Left ventricle myocardium inferior (tissue), 1 donor: ENCODE results near the gene HMX3. TPM values are rescaled to one million over a fixed set of nuclear protein-coding genes. Genes with fewer than 3 reads are reported as not detected.

Source experiments
- DNase-seq: peaks from one replicate; pipeline ENCODE4 v3.0.0-alpha.2; 2020
- H3K27ac ChIP-seq: fragments of 200-600 bp; replicated peaks from 2 replicates; pipeline ENCODE4 v1.8.0; 2021
- H3K27me3 ChIP-seq: fragments of 200-600 bp; 2 replicates; pipeline ENCODE4 v1.8.0; 2021; ENCODE audit warnings: low read depth
- H3K36me3 ChIP-seq: fragments of 200-600 bp; 2 replicates; pipeline ENCODE4 v1.8.0; 2021
- H3K4me1 ChIP-seq: fragments of 200-600 bp; 2 replicates; pipeline ENCODE4 v1.8.0; 2021
- H3K4me3 ChIP-seq: fragments of 200-600 bp; 2 replicates; pipeline ENCODE4 v1.8.0; 2021; ENCODE audit warnings: mild to moderate bottlenecking, moderate library complexity
- H3K9me3 ChIP-seq: fragments of 200-600 bp; replicated peaks from 2 replicates; pipeline ENCODE4 v1.8.0; 2021
- intact Hi-C: fragments of 100-400 bp; cut with micrococcal nuclease; formaldehyde crosslinking; loops from one replicate; pipeline ENCODE4 v1.11.0; 2022
- total RNA-seq: library from RNA; stranded (reverse); fragmentation: NEBNext Ultra II Directional; extraction: Animal tissue kit (Norgen Biotek cat#: 25700); gene quantifications from one replicate; pipeline ENCODE4 v1.2.1, GENCODE V29; 2021
- TF ChIP-seq, protein P1 (sequence below): fragments of 200-600 bp; IDR thresholded peaks from 2 replicates; pipeline ENCODE4 v1.8.0; 2021; ENCODE audit warnings: antibody characterized with exemption, mild to moderate bottlenecking, borderline replicate concordance
- donor health status: DM: no; HTN: yes; CAD: no; lungs with severe emphysema.

The HMX3 gene
- total RNA-seq, 1 donor from 2014 or later: not detected

DNA sequence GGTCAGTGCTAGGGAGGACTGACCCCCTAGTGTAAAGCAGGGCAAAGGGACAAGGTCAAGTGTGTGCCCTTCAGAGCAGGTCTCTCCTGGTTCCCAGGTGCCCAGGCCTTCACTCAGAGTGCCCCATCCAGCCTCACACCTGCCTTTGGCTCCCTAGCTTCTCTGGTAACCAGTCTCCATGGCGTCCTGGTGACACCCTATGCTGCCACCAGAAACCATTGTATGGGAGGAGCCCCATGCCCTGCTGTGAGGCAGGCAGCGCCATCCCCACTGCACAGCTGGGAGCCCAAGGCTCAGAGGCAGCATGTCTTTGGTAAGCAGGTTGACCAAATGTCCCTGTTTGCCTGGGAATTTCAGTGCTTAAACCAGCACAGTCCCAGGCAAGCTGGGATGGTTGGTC, 33.1 kb upstream of the HMX3 start:
- Histone ChIP-seq H3K36me3 (no peaks in the 10 kb centered on the region), H3K9me3 (no peaks in the 10 kb centered on the region), H3K27ac (no peak overlapping the region), H3K4me1 (no peaks in the 10 kb centered on the region), H3K27me3 (peaks cover 68% of the 10 kb centered on the region), H3K4me3 (no peak overlapping the region)
- TF ChIP-seq, protein P1, sequence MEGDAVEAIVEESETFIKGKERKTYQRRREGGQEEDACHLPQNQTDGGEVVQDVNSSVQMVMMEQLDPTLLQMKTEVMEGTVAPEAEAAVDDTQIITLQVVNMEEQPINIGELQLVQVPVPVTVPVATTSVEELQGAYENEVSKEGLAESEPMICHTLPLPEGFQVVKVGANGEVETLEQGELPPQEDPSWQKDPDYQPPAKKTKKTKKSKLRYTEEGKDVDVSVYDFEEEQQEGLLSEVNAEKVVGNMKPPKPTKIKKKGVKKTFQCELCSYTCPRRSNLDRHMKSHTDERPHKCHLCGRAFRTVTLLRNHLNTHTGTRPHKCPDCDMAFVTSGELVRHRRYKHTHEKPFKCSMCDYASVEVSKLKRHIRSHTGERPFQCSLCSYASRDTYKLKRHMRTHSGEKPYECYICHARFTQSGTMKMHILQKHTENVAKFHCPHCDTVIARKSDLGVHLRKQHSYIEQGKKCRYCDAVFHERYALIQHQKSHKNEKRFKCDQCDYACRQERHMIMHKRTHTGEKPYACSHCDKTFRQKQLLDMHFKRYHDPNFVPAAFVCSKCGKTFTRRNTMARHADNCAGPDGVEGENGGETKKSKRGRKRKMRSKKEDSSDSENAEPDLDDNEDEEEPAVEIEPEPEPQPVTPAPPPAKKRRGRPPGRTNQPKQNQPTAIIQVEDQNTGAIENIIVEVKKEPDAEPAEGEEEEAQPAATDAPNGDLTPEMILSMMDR: no peak
- intact Hi-C loops: no loop called here
- no peak for DNase-seq

DNA sequence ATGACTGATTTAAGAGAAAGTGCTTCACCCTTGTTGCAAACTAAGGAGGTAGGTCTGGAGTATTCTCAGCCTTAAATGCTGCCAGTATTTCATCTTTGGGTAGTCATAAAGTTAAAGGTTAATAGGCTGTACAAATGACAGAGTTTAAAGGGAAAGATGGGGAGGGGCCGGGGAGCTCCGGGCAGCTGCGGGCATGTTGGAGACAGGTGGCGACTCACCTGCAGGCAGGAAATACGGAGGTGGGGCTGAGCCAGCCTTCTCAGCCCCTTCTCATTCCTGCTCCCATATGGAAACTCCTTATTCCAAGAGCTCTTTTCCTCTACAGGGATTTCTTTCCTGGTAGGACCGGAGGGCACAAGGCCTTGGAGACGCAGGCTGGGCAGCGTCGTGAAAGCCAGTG, 31.8 kb upstream of the HMX3 start:
- DNase-seq: no peak
- H3K27me3 ChIP-seq: peaks cover 60% of the 10 kb centered on the region
- no peaks in the 10 kb centered on the region for H3K9me3 ChIP-seq
- H3K36me3 ChIP-seq: no peaks in the 10 kb centered on the region
- H3K27ac ChIP-seq: no peak overlapping the region
- no peak overlapping the region for H3K4me3 ChIP-seq
- intact Hi-C loops: no loop called here
- H3K4me1 ChIP-seq: no peaks in the 10 kb centered on the region
- TF ChIP-seq, protein P1: no peak

DNA sequence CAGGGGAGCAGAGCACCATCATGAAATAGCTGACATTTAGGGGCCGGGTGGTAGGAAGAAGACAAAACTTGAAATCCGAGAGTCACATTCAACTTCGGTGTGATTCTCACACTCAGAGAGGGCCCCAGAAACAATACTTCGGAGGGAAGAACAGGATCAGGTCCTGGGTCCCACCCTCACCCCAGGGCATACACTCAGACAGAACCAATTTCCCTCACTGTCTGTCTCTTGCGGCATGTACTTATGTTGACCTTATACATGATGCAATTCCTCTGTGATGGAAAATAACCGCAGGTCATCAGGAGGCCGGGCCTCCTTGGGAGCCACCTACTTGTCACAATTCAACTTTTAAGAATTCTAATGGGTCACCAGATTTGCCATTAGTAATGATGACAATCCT, 26.3 kb upstream of the HMX3 start:
- intact Hi-C loops: no loop called here
- no peaks in the 10 kb centered on the region for H3K4me1 ChIP-seq
- no peak for DNase-seq
- H3K27ac ChIP-seq: no peak overlapping the region
- peaks cover 87% of the 10 kb centered on the region for H3K27me3 ChIP-seq
- H3K9me3 ChIP-seq: no peaks in the 10 kb centered on the region
- no peak overlapping the region for H3K4me3 ChIP-seq
- TF ChIP-seq, protein P1: no peak
- H3K36me3 ChIP-seq: no peaks in the 10 kb centered on the region

DNA sequence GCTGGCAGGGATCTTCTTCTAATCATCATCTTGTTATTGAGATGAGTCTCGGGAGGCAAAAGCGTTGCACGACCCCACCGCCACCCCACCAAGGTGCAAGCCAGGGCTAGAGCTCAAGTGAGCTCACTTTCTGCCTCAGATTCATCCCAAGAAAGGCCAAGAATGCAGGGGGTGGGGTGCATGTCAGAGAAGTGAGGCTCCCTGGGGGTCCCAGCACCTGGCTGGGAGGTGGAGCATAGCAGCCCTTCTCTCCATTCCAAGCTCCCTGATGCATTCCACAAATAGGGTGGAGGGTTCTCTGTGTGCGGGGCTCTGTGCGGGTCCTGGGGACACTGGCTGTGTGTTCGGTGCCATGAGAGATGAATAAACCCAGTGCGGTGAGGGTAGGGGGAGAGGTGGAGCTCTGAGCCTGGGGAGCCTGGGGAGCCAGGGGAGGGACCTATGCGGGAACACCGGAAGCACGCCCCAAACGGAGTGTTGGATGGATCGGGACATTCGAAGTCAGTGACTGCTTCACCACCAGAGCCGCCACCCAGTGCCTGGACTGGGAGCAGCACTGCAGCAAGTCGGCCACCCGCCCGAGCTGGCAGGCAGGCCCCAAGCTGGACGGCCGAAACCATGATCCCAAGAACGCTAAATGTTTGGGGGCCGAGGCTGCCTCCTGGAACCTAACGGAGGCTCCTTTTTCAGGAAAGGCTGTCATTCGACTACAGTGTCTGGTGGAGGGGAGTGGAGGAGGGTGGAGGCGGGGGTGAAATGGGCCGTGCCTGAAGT, 17.9 kb upstream of the HMX3 start:
- TF ChIP-seq, protein P1: no peak
- H3K27me3 ChIP-seq: peaks cover 96% of the 10 kb centered on the region
- no peaks in the 10 kb centered on the region for H3K9me3 ChIP-seq
- H3K4me1 ChIP-seq: no peaks in the 10 kb centered on the region
- no peaks in the 10 kb centered on the region for H3K36me3 ChIP-seq
- H3K27ac ChIP-seq: no peak overlapping the region
- no peak for DNase-seq
- intact Hi-C loops: no loop called here
- H3K4me3 ChIP-seq: no peak overlapping the region

DNA sequence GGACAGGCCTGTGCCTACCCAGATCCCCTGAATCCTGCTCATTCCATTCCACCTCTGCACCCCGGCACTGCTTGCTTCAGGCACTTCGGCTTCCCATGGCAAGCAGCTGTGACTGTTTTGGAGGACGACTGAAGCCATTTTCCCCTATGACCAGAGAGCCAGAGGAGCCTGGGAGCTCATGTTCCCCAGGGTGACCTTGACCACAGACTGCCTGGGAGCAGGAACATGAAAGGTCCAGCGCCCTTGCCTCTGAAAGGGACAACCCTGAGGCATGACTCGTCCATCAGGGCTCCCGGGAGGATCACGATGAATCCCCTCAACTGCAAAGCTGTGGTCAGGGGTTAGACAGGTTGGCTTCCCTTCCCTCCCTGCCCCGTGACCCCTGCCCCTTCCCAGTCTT, 16.7 kb upstream of the HMX3 start:
- intact Hi-C loops: no loop called here
- Histone ChIP-seq H3K4me1 (no peaks in the 10 kb centered on the region), H3K36me3 (no peaks in the 10 kb centered on the region), H3K27ac (no peak overlapping the region), H3K27me3 (peaks cover 96% of the 10 kb centered on the region), H3K4me3 (no peak overlapping the region), H3K9me3 (no peaks in the 10 kb centered on the region)
- DNase-seq: no peak
- TF ChIP-seq, protein P1: no peak
